ENCODE measurements around the gene TTC14.

- TF ChIP-seq ZFP30 (CRISPR knock-in tag; IDR thresholded peaks at IDR 0.05) (no peak), SNAI2 (CRISPR knock-in tag; IDR thresholded peaks at IDR 0.05) (no peak), ZNF565 (CRISPR knock-in tag; conservative IDR thresholded peaks at IDR 0.05; ENCODE audit: low read depth) (no peak), RARB (CRISPR knock-in tag; IDR thresholded peaks at IDR 0.05) (no peak), ARNTL (CRISPR knock-in tag; IDR thresholded peaks at IDR 0.05; ENCODE audit: borderline replicate concordance, low read depth) (no peak)
- TF ChIP-seq, protein P1, sequence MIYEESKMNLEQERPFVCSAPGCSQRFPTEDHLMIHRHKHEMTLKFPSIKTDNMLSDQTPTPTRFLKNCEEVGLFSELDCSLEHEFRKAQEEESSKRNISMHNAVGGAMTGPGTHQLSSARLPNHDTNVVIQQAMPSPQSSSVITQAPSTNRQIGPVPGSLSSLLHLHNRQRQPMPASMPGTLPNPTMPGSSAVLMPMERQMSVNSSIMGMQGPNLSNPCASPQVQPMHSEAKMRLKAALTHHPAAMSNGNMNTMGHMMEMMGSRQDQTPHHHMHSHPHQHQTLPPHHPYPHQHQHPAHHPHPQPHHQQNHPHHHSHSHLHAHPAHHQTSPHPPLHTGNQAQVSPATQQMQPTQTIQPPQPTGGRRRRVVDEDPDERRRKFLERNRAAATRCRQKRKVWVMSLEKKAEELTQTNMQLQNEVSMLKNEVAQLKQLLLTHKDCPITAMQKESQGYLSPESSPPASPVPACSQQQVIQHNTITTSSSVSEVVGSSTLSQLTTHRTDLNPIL (CRISPR knock-in tag; IDR thresholded peaks at IDR 0.05; ENCODE audit: low read depth): no peak
Measured at GRCh38 chr3:180575571-180575970, 26.4 kb upstream of the TTC14 start.
